SU-DHL-6 (cell line): Measurements from ENCODE around the gene FAM20A.

Experiments
- H2AFZ ChIP-seq: fragments of 200-600 bp; sonication (generic); 2 replicates; pipeline ENCODE4 v1.6.1; 2014; ENCODE audit warnings: low read depth, mild to moderate bottlenecking, moderate library complexity, mixed read lengths, antibody characterized with exemption, low read length; ENCODE audit not compliant: severe bottlenecking
- H3F3A ChIP-seq: fragments of 200-600 bp; shearing (Covaris generic); 2 replicates; pipeline ENCODE4 v1.6.0; 2016; ENCODE audit warnings: antibody characterized with exemption, mild to moderate bottlenecking; ENCODE audit not compliant: insufficient read depth
- H3K27ac ChIP-seq: fragments of 200-600 bp; sonication (generic); 2 replicates; pipeline ENCODE4 v1.5.1; 2016; ENCODE audit warnings: low read depth, mild to moderate bottlenecking, low read length, moderate library complexity, mixed read lengths
- H3K27me3 ChIP-seq: fragments of 200-600 bp; sonication (generic), shearing (Covaris generic); 2 replicates; pipeline ENCODE4 v1.6.0; 2014; ENCODE audit warnings: mild to moderate bottlenecking, low read length
- H3K36me3 ChIP-seq: fragments of 200-600 bp; sonication (generic); 2 replicates; pipeline ENCODE4 v1.6.1; 2014; ENCODE audit warnings: mild to moderate bottlenecking, low read length, mixed read lengths
- H3K4me2 ChIP-seq: fragments of 300-600, 200-600 bp; shearing (Covaris generic), sonication (generic); 2 replicates; pipeline ENCODE4 v1.6.0; 2014; ENCODE audit warnings: low read length, low read depth, mild to moderate bottlenecking; ENCODE audit not compliant: poor library complexity, severe bottlenecking
- H3K4me3 ChIP-seq: fragments of 200-600 bp; sonication (generic); 2 replicates; pipeline ENCODE4 v1.5.1; 2014; ENCODE audit warnings: antibody characterized with exemption, low read length, mild to moderate bottlenecking, mixed read lengths; ENCODE audit not compliant: insufficient read depth, poor library complexity, severe bottlenecking
- H3K79me2 ChIP-seq: fragments of 200-600 bp; sonication (generic); 2 replicates; pipeline ENCODE4 v1.6.1; 2014; ENCODE audit warnings: mild to moderate bottlenecking, low read length, moderate library complexity; ENCODE audit not compliant: insufficient read depth
- H3K9ac ChIP-seq: fragments of 200-600 bp; sonication (generic); 2 replicates; pipeline ENCODE4 v1.7.0; 2014; ENCODE audit warnings: mild to moderate bottlenecking, low read length
- H3K9me2 ChIP-seq: fragments of 200-600 bp; sonication (generic); replicated peaks from 2 replicates; pipeline ENCODE4 v1.6.1; 2014; ENCODE audit warnings: low read length; ENCODE audit not compliant: insufficient read depth
- H3K9me3 ChIP-seq: fragments of 200-600 bp; sonication (generic); 2 replicates; pipeline ENCODE4 v1.6.1; 2014; ENCODE audit warnings: low read length, mixed read lengths; ENCODE audit not compliant: insufficient read depth
- H4K20me1 ChIP-seq: fragments of 200-600 bp; sonication (generic); 2 replicates; pipeline ENCODE4 v1.6.1; 2014; ENCODE audit warnings: low read depth, mild to moderate bottlenecking, antibody characterized with exemption, low read length, moderate library complexity, mixed read lengths
- EZH2phosphoT487 ChIP-seq: fragments of 200-600 bp; sonication (generic), shearing (Covaris generic); conservative IDR thresholded peaks from 2 replicates; pipeline ENCODE4 v1.6.1; 2018; ENCODE audit warnings: mild to moderate bottlenecking, antibody characterized with exemption, low read length, moderate library complexity, mixed read lengths
- TF ChIP-seq, protein P1 (sequence below): fragments of 200-600 bp; sonication (generic); IDR thresholded peaks from one replicate; pipeline ENCODE4 v1.5.1; 2017; ENCODE audit warnings: antibody characterized with exemption, mild to moderate bottlenecking, low read length, moderate library complexity; ENCODE audit not compliant: insufficient read depth, poor library complexity, severe bottlenecking

Gene FAM20A

DNA sequence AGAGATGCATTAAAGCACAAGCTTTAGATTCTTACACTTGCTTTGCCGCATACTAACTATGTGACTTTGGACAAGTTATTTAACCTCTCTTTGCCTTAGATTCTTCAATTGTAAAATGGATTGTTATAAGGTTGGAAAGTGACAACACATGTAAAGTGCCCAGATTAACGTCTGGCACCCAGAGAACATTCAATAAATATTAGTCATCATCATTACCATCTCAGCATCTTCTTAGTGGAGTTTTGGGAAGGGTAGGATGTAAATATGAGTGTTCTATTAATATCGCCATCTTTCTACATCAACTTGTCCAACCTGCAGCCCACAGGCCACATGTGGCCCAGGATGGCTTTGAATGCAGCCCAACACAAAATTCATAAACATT lies 27.4 kb upstream of the FAM20A start:
- H3K4me2 ChIP-seq = no peak overlapping the region
- H3K36me3 ChIP-seq = no peaks in the 10 kb centered on the region
- TF ChIP-seq, protein P1, sequence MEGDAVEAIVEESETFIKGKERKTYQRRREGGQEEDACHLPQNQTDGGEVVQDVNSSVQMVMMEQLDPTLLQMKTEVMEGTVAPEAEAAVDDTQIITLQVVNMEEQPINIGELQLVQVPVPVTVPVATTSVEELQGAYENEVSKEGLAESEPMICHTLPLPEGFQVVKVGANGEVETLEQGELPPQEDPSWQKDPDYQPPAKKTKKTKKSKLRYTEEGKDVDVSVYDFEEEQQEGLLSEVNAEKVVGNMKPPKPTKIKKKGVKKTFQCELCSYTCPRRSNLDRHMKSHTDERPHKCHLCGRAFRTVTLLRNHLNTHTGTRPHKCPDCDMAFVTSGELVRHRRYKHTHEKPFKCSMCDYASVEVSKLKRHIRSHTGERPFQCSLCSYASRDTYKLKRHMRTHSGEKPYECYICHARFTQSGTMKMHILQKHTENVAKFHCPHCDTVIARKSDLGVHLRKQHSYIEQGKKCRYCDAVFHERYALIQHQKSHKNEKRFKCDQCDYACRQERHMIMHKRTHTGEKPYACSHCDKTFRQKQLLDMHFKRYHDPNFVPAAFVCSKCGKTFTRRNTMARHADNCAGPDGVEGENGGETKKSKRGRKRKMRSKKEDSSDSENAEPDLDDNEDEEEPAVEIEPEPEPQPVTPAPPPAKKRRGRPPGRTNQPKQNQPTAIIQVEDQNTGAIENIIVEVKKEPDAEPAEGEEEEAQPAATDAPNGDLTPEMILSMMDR = no peak
- TF ChIP-seq EZH2phosphoT487 = no peak
- H3K9me2 ChIP-seq = no peaks in the 10 kb centered on the region
- H2AFZ ChIP-seq = no peak overlapping the region
- no peaks in the 10 kb centered on the region for H3F3A ChIP-seq
- H3K9me3 ChIP-seq = no peaks in the 10 kb centered on the region
- no peaks in the 10 kb centered on the region for H3K27me3 ChIP-seq
- no peak overlapping the region for H3K9ac ChIP-seq
- H3K79me2 ChIP-seq = no peaks in the 10 kb centered on the region
- H3K4me3 ChIP-seq = no peak overlapping the region
- no peaks in the 10 kb centered on the region for H4K20me1 ChIP-seq
- H3K27ac ChIP-seq = no peak overlapping the region

DNA sequence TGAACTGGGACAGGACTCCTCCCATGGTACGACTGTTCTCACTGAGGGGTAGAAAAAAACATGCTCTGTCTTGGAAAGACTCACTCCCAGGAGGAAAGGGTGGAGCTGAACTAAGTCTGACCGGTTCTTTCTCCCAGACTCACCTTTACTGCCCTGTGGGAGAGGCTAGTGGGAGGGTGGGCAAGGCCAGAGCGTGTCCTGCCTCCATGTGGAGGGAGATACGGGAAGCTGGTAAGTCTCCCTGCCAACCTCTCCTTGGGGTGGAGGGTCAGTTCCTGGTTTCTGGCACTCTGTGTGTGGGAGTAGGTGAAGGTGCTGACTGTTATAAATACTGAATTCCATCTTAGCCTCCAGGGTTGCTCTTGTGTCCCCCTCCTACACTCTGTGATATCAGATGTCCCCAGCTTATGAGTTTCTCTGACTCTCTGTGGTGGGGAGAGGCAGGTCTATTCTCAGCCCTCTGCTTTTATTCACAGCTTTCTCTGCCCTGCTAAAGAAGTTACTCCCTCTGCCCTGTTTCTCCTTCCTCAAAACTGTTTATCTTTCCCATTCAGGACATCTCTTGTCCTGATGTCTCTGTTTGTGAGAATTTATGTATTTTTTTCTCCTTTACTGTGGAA lies 26.9 kb upstream of the FAM20A start:
- Histone ChIP-seq H3K9me2 (no peaks in the 10 kb centered on the region), H3K9ac (no peak overlapping the region), H3F3A (no peaks in the 10 kb centered on the region), H3K36me3 (no peaks in the 10 kb centered on the region), H3K27ac (no peak overlapping the region), H3K4me3 (no peak overlapping the region), H3K4me2 (no peak overlapping the region), H2AFZ (no peak overlapping the region), H4K20me1 (no peaks in the 10 kb centered on the region), H3K9me3 (no peaks in the 10 kb centered on the region), H3K79me2 (no peaks in the 10 kb centered on the region), H3K27me3 (no peaks in the 10 kb centered on the region)
- TF ChIP-seq EZH2phosphoT487 = no peak

DNA sequence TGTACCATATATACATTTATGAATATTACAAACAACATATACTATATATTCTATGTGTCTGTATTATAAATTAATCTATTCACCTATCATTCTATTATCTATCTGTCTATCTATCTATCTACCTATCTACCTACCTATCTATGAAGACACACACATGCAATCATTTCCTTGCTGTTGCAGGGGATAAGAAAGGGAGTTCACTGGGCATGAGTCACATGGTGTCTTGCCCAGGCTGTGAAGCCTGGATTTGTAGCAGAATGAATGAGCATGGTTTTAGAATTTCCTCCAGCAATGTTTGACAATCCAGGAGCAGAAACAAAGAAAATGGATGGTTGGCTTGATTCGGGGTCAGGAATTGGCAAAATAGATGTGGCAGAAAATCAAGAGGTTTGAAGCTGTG lies 23.2 kb upstream of the FAM20A start:
- Histone ChIP-seq H3K79me2 (no peaks in the 10 kb centered on the region), H3K4me2 (no peak overlapping the region), H3F3A (no peaks in the 10 kb centered on the region), H3K9ac (no peak overlapping the region), H3K4me3 (no peak overlapping the region), H3K27me3 (no peaks in the 10 kb centered on the region), H3K9me2 (no peaks in the 10 kb centered on the region), H2AFZ (no peak overlapping the region), H3K9me3 (no peaks in the 10 kb centered on the region), H3K27ac (no peak overlapping the region), H3K36me3 (no peaks in the 10 kb centered on the region), H4K20me1 (no peaks in the 10 kb centered on the region)
- TF ChIP-seq, protein P1 = no peak
- TF ChIP-seq EZH2phosphoT487 = no peak

DNA sequence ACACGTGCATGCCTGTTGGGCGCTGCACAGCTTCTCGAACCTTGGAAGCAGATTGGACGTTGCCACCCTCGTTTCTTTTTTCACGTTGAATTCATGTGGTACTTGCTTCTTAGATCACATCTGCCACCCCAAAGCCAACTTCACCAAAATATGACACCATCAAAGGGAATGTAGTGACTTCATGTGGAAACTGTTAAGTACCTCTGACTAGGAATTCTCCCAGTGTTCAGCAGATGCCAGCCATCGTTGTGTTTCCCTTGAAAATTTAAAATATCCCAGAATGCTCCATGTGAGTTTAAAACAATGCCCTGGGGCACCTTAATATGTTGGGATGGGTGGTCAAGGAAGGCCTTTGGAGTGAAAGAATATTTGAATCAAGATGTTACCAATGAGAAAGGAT lies 22.6 kb upstream of the FAM20A start:
- Histone ChIP-seq H3K36me3 (no peaks in the 10 kb centered on the region), H3K9ac (no peak overlapping the region), H2AFZ (no peak overlapping the region), H3K27me3 (no peaks in the 10 kb centered on the region), H3K9me3 (no peaks in the 10 kb centered on the region), H3K4me2 (no peak overlapping the region), H3F3A (no peaks in the 10 kb centered on the region), H4K20me1 (no peaks in the 10 kb centered on the region), H3K9me2 (no peaks in the 10 kb centered on the region), H3K79me2 (no peaks in the 10 kb centered on the region), H3K27ac (no peak overlapping the region), H3K4me3 (no peak overlapping the region)
- TF ChIP-seq, protein P1 = no peak
- TF ChIP-seq EZH2phosphoT487 = no peak
